Neural cell (in vitro differentiated cells): ENCODE measurements around the gene ZMAT3. TPM values are rescaled to one million over a fixed set of nuclear protein-coding genes. Genes with fewer than 3 reads are reported as not detected.

ENCODE experiments used
- H2AFZ ChIP-seq: fragments of 200-600, 300-800 bp; sonication (generic), shearing (Covaris generic); 2 replicates; pipeline ENCODE4 v1.6.0; 2014; ENCODE audit warnings: low read depth, mild to moderate bottlenecking, antibody characterized with exemption, low read length, moderate library complexity
- H3F3A ChIP-seq: fragments of 200-600 bp; shearing (Covaris generic); 2 replicates; pipeline ENCODE4 v1.6.1; 2016; ENCODE audit warnings: mild to moderate bottlenecking, moderate library complexity, mixed read lengths, antibody characterized with exemption, low read length; ENCODE audit not compliant: insufficient read depth, poor library complexity, severe bottlenecking
- H3K27ac ChIP-seq: fragments of 200-600, 300-800 bp; sonication (generic), shearing (Covaris generic); 2 replicates; pipeline ENCODE4 v1.5.1; 2014; ENCODE audit warnings: mild to moderate bottlenecking, low read length, moderate library complexity
- H3K27me3 ChIP-seq: fragments of 300-800, 200-600 bp; sonication (generic), shearing (Covaris generic); 2 replicates; pipeline ENCODE4 v1.6.0; 2014; ENCODE audit warnings: mild to moderate bottlenecking, low read depth, low read length, moderate library complexity; ENCODE audit not compliant: insufficient read depth
- H3K36me3 ChIP-seq: fragments of 300-800, 200-600 bp; sonication (generic), shearing (Covaris generic); 2 replicates; pipeline ENCODE4 v1.5.1; 2014; ENCODE audit warnings: mild to moderate bottlenecking, antibody characterized with exemption, low read length, moderate library complexity; ENCODE audit not compliant: insufficient read depth
- H3K4me2 ChIP-seq: fragments of 300-800, 200-600 bp; sonication (generic), shearing (Covaris generic); 2 replicates; pipeline ENCODE4 v1.6.0; 2014; ENCODE audit warnings: mild to moderate bottlenecking, low read length
- H3K4me3 ChIP-seq: fragments of 300-800, 200-600 bp; sonication (generic), shearing (Covaris generic); 2 replicates; pipeline ENCODE4 v1.5.1; 2014; ENCODE audit warnings: mild to moderate bottlenecking, low read length, moderate library complexity
- H3K79me2 ChIP-seq: fragments of 200-600 bp; shearing (Covaris generic); replicated peaks from 2 replicates; pipeline ENCODE4 v1.6.0; 2014; ENCODE audit warnings: mild to moderate bottlenecking, low read length, moderate library complexity; ENCODE audit not compliant: insufficient read depth
- H3K9ac ChIP-seq: fragments of 300-800, 200-600 bp; sonication (generic), shearing (Covaris generic); 2 replicates; pipeline ENCODE4 v1.6.1; 2016; ENCODE audit warnings: mild to moderate bottlenecking, low read length, mixed read lengths
- H3K9me2 ChIP-seq: fragments of 200-600 bp; shearing (Covaris generic); 2 replicates; pipeline ENCODE4 v1.6.1; 2016; ENCODE audit warnings: mild to moderate bottlenecking, low read length, mixed read lengths; ENCODE audit not compliant: insufficient read depth
- H3K9me3 ChIP-seq: fragments of 200-600, 300-800 bp; sonication (generic), shearing (Covaris generic); 2 replicates; pipeline ENCODE4 v1.6.1; 2016; ENCODE audit warnings: mild to moderate bottlenecking, mixed run types, low read length, moderate library complexity, mixed read lengths
- H4K20me1 ChIP-seq: fragments of 200-600 bp; shearing (Covaris generic); 2 replicates; pipeline ENCODE4 v1.6.1; 2016; ENCODE audit warnings: mild to moderate bottlenecking, mixed run types; ENCODE audit not compliant: insufficient read depth
- CTCF ChIP-seq: fragments of 450-650 bp; IDR thresholded peaks from 2 replicates; pipeline ENCODE4 v1.5.1; 2014; ENCODE audit warnings: antibody characterized with exemption, mild to moderate bottlenecking, moderate library complexity; ENCODE audit not compliant: poor library complexity, severe bottlenecking
- EP300 ChIP-seq: fragments of 450-650 bp; conservative IDR thresholded peaks from 2 replicates; pipeline ENCODE4 v1.6.1; 2014; ENCODE audit warnings: antibody characterized with exemption, mild to moderate bottlenecking, moderate library complexity; ENCODE audit not compliant: poor library complexity, severe bottlenecking
- EZH2 ChIP-seq: fragments of 200-600, 300-800 bp; shearing (Covaris generic), sonication (generic); IDR thresholded peaks from 2 replicates; pipeline ENCODE4 v1.6.1; 2014; ENCODE audit warnings: antibody characterized with exemption, low read length, borderline replicate concordance, mild to moderate bottlenecking; ENCODE audit not compliant: insufficient read depth, poor library complexity, severe bottlenecking
- MXI1 ChIP-seq: fragments of 450-650 bp; conservative IDR thresholded peaks from 2 replicates; pipeline ENCODE4 v1.6.1; 2014; ENCODE audit warnings: antibody characterized with exemption, mild to moderate bottlenecking; ENCODE audit not compliant: poor library complexity, severe bottlenecking
- POLR2AphosphoS5 ChIP-seq: IDR thresholded peaks from 2 replicates; pipeline ENCODE4 v1.6.1; 2012
- RAD21 ChIP-seq: fragments of 450-650 bp; conservative IDR thresholded peaks from 2 replicates; pipeline ENCODE4 v1.6.1; 2014; ENCODE audit warnings: antibody characterized with exemption, mild to moderate bottlenecking, moderate library complexity
- REST ChIP-seq: IDR thresholded peaks from 2 replicates; pipeline ENCODE4 v1.6.1; 2012; ENCODE audit warnings: borderline replicate concordance
- SMC3 ChIP-seq: fragments of 450-650 bp; conservative IDR thresholded peaks from 2 replicates; pipeline ENCODE4 v1.6.1; 2014; ENCODE audit warnings: antibody characterized with exemption, mild to moderate bottlenecking, moderate library complexity; ENCODE audit not compliant: poor library complexity
- TAF1 ChIP-seq: IDR thresholded peaks from 2 replicates; pipeline ENCODE4 v1.6.1; 2012; ENCODE audit warnings: low read depth
- polyA plus RNA-seq: library from polyadenylated mRNA; depleted of rRNA; stranded (reverse); fragments of >200 nt; gene quantifications from 2 replicates; pipeline ENCODE4 v1.2.3, GENCODE V29; 2014

Gene ZMAT3
- polyA plus RNA-seq, 1 donor from 2014 or later: 3.9 TPM

GRCh38 chr3:179015551-179016020, 56.0 kb downstream of the ZMAT3 start:
- Histone ChIP-seq H3F3A (no peaks in the 10 kb centered on the region), H3K9me3 (no peaks in the 10 kb centered on the region), H3K4me3 (no peak overlapping the region), H3K36me3 (no peaks in the 10 kb centered on the region), H3K9ac (no peak overlapping the region), H3K79me2 (no peaks in the 10 kb centered on the region), H3K9me2 (no peaks in the 10 kb centered on the region), H3K27me3 (no peaks in the 10 kb centered on the region), H3K27ac (no peak overlapping the region), H3K4me2 (no peak overlapping the region), H4K20me1 (no peaks in the 10 kb centered on the region), H2AFZ (no peak overlapping the region)
- TF ChIP-seq REST (no peak), SMC3 (peak; percentile 90), TAF1 (no peak), POLR2AphosphoS5 (no peak), CTCF (peak; percentile 93), RAD21 (peak; percentile 90), EZH2 (no peak), MXI1 (no peak), EP300 (no peak)

GRCh38 chr3:179005706-179006105, 65.9 kb downstream of the ZMAT3 start:
- H4K20me1 ChIP-seq: no peaks in the 10 kb centered on the region
- no peaks in the 10 kb centered on the region for H3K79me2 ChIP-seq
- no peak overlapping the region for H3K9ac ChIP-seq
- no peaks in the 10 kb centered on the region for H3K27me3 ChIP-seq
- H3K4me3 ChIP-seq: no peak overlapping the region
- H3K9me3 ChIP-seq: no peaks in the 10 kb centered on the region
- no peaks in the 10 kb centered on the region for H3F3A ChIP-seq
- no peak overlapping the region for H3K4me2 ChIP-seq
- no peaks in the 10 kb centered on the region for H3K36me3 ChIP-seq
- H3K9me2 ChIP-seq: no peaks in the 10 kb centered on the region
- TF ChIP-seq CTCF (no peak), EP300 (no peak), REST (no peak), SMC3 (no peak), POLR2AphosphoS5 (no peak), RAD21 (no peak), MXI1 (no peak), TAF1 (no peak)
- no peak overlapping the region for H3K27ac ChIP-seq
- H2AFZ ChIP-seq: no peak overlapping the region
